ENCODE measurements around the gene RAB28.

The RAB28 gene

GRCh38 chr4:13368217-13368616 lies 115.9 kb downstream of the RAB28 start:
- DNase-seq: no peak

DNA sequence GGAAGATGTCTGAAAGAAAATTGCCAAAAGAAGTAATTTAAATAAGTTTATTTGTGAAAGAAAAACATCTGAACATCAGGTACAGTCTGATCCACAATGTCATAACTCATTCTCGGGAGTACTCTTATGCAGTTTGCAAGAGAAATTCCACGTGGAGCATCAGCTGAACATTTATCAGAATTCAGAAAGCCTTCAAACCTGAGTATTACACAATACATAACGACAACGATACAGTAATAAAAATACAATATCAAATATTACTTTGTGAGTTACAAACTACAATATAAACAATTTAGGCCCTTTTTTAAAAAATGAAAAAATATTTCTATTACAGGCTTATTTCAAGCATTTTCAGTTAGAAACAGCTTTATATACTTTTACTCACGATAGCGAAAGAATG lies 116.4 kb downstream of the RAB28 start:
- DNase-seq: no peak

DNA sequence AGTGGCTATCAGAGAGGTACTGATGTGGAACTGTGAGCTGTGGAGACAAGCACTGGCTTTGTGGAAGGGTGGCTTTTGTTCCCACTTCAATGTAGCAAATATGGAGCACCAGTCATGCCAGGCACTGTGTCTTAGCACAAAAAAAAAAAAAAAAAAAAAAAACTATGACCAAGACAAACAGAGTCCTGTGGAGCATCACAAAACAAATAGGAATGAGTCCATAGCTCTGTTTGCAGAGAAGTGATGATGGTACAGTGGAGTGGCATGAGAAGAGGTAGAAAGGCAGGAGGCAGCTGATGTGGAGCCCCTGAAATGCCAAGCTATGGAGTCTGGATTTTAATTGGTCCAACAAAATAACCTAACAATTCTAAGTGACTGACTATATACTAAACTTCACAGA lies 116.9 kb downstream of the RAB28 start:
- no peak for DNase-seq

DNA sequence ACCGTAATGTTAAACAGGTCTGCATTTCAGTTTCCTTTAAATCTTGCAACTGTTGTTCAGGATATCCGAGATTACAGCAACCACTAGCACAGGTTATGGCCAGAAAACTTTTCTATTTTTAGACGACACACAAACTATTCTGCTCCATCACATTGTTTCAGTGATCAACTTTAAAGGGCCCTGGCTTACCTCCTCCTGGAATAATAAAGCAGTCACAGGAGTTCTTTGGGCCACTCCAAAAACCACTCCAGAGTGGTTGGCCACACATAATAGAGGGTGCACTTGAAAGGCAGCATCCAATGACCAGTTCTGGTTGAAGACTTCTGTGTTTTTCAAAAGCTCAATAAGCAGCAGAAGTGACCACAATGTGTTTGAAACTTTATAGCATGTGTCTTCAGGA lies 118.9 kb downstream of the RAB28 start:
- DNase-seq: no peak

DNA sequence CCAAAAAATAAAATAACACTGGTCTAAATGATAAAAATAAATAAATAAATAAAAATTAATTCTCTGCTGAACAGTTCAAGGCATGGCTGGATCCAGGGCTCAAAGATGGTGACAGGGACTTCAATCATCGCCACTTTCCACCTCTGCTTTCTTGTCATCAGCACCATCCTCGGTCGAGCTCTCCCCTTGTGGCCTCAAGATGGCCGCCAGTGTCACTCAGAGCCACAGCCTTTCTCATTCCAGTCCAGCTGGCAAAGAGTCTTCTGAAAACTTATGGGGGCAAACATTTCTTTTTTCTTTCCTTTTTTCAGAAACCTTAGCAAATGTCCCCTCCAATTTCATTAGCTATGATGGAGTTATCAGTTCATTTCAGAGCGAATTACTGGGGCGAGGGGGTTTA lies 119.5 kb downstream of the RAB28 start:
- no peak for DNase-seq

GRCh38 chr4:13364172-13364571 lies 120.0 kb downstream of the RAB28 start:
- no peak for DNase-seq

DNA sequence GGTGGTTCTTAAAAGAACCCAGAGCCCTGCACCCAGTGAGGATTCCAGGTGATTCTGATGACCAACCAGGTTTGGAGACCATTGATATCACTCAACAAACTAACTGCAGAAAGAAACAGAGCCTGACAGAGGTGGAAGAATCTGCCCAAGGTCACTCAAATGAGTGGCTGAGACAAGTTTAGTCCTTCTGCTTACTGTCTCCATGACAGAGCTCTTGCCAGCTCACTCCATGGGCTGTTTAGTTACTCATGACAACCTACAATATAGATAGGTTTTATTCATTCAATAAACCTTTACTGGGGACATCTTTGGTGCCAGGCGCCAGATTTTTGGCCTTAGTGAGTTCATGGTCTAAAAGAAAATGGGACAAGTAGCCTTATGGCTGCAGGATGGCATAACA lies 124.3 kb downstream of the RAB28 start:
- DNase-seq: no peak

DNA sequence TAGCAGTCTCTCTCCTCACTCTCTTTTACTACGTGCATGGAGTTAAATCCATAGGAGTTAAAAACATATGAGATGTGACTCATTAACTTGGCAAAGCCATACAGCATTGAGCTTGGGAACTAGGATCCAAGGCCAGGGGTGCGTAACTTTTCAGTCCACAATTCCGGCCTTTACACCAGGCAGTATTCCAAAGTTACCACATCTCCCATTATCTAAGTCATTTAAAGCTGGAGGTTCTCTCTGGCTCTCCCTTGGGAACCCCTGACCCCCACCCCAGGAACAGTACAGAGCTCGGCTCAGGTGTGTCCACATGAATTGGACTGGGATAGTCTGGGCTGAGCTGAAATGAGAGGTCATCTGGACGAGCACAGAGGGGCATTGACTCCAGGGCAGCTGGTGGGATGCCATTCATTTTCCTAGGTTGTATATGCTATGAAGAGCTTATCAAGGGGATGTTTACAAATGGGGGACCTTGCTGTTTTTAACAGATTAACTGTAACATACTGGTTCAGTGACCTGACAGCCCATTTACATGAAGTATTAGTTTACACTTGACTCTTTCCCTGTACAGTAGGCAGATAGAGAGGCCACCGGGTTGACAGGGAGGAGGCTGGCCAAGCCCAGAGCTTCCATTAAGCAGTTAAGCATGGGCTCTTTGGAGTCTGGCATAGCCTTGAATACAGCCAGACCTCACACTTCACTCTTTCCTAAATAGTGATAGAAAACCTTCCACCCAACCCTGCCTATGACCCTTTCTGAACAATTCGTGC lies 128.8 kb downstream of the RAB28 start:
- DNase-seq: no peak

- no peak for DNase-seq
Measured at GRCh38 chr4:13349096-13349495, 135.0 kb downstream of the RAB28 start.

DNA sequence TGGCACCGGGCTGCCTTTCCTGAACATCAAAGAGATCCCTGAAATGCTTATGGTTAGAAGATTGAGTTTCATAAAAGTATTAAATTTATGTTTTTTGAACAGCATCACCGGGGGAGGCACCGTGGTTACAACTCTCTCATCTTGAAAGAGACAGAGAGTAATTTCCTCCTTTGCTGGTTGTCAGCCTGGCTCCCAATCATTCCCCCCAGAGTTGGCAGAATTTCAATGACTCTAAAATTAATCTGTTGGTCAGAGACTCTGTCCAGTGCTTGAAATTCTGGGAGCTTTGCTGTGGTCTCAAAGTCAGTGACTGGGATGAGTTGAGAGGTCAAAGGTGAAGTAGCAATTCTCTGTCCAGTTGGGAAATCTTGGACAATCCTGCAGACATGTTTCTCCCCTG lies 135.9 kb downstream of the RAB28 start:
- no peak for DNase-seq

GRCh38 chr4:13347517-13348125 lies 136.5 kb downstream of the RAB28 start:
- no peak for DNase-seq

DNA sequence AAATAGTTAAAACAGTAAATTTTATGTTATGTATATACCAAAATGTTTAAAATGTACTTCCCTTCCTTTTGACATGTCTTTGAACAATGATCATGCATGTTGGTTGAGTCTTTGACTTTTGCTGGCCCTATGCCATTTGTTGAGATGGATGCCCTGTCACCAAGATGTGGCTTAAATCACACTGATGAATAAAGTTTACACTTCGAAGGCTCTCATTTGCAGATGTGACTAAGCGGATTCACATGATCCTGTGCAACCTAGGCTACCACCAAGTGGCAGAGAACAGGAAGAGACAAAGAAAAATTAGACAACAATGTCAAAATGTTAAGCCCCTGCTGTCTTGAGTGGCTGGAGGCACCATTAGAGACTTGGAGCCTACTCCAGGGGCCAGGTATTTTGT lies 139.9 kb downstream of the RAB28 start:
- no peak for DNase-seq

GRCh38 chr4:13340672-13341071 lies 143.5 kb downstream of the RAB28 start:
- no peak for DNase-seq

- DNase-seq: no peak
Measured at GRCh38 chr4:13331827-13332226, 152.3 kb downstream of the RAB28 start.

DNA sequence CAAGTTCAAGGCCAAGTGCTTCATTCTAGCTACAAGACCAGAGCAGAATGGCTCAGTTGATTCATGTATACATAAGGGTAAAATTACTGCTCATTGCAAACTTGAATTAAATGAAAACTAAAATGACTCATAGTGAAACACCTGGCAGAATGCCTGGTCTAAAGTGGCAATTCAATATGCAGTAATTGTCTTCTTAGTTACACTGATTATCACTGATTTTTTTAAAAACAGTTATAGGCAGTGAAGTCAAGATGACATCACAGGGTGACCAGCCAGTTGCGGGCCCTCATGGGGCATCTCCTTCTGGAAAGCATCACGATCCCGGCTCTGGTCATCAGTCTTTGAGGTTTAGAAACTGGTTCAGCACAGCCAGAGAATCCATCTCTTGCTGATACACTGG lies 154.2 kb downstream of the RAB28 start:
- DNase-seq: peak; percentile 50

DNA sequence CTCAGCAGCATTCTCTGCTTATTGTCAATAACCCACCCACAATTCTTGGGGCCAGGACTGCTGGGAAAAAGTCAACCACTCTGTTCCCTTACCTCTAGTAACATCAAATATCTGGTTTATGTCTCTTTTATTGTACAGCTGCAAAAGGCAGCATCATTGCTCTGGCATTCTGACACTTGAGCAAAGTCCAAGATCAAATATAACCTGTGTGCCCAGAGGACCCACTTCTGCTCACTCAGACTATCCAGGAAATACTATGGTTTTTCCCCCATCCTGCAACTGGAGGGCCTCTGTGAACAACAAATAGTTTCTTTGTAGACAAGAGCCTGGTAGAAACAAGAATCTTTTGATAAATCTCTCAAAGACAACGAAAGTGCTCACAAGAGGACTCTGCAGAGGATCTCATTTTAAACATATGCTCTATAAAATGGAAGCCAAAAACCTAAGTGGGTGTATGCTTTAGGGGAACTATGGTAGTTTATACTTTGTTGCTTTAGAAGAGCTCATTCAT lies 154.7 kb downstream of the RAB28 start:
- DNase-seq: no peak

DNA sequence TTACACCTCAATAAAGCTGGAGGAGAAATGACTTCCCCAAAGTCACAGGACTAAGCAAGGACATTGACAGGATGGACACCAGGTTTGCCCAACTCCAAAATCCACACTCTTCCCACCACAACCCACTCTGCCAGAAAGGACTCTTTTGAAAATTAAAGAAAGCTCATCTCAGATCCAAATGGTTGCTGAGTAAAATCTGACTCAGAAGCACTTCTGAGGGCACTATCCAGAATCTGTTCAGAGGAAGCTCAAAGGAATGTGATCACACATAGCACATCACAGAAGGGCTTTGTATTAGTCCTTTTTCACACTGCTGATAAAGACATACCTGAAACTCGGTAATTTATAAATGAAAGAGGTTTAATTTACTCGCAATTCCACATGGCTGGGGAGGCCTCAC lies 155.5 kb downstream of the RAB28 start:
- DNase-seq: no peak

DNA sequence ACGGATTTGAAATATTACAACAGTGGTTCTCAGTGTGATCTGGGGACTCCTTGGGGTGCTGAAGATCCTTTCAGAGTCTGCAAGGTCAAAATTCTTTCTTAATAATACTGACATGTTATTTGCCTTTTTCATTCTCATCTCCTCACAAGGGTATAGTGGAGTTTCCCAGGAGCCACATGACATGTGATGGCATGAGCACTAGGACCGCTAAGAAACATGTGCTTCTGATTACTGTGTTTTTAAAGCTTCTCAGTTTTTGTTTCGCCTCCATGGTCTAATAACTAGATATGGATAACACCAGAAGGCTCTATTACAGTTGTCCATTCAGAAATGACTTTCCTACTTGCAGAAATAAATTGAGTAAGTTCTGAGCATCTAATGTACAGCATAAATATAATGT lies 156.1 kb downstream of the RAB28 start:
- no peak for DNase-seq

GRCh38 chr4:13325744-13326143 lies 158.4 kb downstream of the RAB28 start:
- DNase-seq: no peak

DNA sequence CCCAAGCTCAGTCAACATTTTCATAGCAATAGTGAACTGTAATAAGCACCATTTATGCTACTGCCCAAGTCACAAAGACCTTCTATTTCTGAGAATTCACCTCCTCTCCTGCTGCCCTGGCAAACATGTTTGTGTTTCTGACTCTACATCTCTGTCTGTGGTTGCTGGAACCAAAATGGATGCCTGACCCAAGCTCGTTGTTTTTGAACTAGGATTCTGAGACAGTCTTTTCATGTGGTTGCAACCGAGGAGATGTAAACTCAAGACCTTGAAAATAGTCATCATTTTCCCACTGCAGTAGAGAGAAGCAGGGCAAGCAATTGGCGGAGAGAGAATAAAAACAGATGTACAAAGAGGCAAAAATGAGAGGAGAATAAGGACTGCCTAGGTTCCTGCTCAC lies 160.2 kb downstream of the RAB28 start:
- DNase-seq: no peak

- no peak for DNase-seq
Measured at GRCh38 chr4:13322681-13323101, 161.4 kb downstream of the RAB28 start.
